Measurements from ENCODE around the gene VPS72.

The VPS72 gene

DNA sequence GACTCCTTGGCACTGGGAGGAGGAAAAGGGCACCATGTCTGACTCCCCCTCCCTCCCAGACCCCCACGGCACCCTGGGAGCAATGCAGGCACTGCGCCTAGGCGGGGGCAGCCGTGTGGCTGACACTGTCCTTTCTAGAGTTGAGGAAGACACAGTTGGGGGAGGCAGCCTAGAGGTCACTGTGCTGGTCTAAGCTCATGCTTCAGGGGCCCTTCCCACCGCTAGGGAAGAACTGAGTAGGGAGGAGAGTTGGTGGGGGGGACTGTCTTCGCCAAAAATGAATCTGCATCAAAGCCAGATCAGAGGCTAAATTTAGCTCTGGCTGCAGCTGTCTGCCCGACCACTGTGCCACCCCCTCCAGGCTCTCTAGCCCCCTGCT lies 47.0 kb downstream of the VPS72 start:
- CTCF ChIA-PET, result interaction anchor here (1.2 to 5.6 kb wide), 5 partner anchors 8 to 99 kb away, joined by 3 to 26 read pairs (median 6); partner anchors contain the start of gene TNFAIP8L2
- H3K9me3 ChIP-seq (ENCODE audit: control extremely low read depth in 1 of 5, control insufficient read depth in 4 of 5, insufficient read depth in 2 of 5, low read depth in 1 of 5, low read length in 4 of 5), result no peaks in the 10 kb centered on the region
- WGBS (ENCODE audit: insufficient coverage), result 97% methylated on average over 4 of the region's 7 CpGs

DNA sequence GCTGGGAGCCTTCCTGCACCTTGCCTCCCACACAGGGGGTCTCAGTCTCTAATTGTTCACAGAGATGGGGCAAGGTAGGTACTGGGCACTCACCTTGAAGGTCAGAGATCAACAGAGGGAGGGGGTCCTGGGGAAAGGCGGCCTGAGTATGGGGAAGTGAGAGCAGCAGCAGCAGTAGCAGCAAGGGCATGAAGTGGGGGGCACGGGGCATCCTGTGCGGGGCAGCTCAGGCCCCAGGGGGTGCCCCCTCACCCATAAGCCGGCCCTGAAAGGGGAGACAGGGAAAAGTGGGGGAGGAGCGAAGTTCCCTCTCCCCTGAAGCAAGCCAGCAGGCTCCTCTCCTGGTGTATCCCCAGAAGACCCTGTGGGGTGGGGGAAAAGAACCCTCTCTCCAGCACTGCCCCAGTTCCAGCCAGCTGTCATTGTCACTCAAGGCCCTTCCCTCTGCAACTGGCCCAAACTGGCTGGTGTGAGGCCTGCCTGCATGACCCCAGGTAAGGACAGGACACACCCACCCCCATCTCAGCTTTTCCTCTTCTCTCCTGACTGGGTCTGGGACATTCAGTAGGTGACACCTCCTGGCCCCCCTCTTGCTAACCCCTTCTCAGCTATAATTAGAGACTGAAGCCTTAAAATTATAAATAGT lies 47.5 kb downstream of the VPS72 start:
- no peak for DNase-seq
- ChIA-PET CTCF (interaction anchor here (1.0 to 5.6 kb wide), 4 partner anchors 13 to 43 kb away, joined by 3 to 26 read pairs (median 15); partner anchors contain the start of gene TNFAIP8L2), POLR2A (interaction anchor here (1.8 kb wide), 1 partner anchor 12 kb away, joined by 4 read pairs; no protein-coding TSS in a partner anchor)
- Histone ChIP-seq H3K27me3 (replicated peaks in 2 of 5; ENCODE audit: control insufficient read depth in 4 of 5, insufficient read depth in 5 of 5, low read length in 4 of 5) (peaks cover 0 to 13% (median 0%) of the 10 kb centered on the region in 5 experiments), H3K4me3 (ENCODE audit: control insufficient read depth in 1 of 7, extremely low read depth in 1 of 7, insufficient read depth in 4 of 7, low read depth in 2 of 7, low read length in 6 of 7) (no peak overlapping the region), H3K4me1 (ENCODE audit: control extremely low read depth in 1 of 4, control insufficient read depth in 4 of 4, insufficient read depth in 4 of 4, low read length in 3 of 4) (peaks cover 0 to 36% (median 24%) of the 10 kb centered on the region in 4 experiments), H3K27ac (ENCODE audit: insufficient read depth in 1 of 2, low read depth in 1 of 2, low read length in 2 of 2, poor library complexity in 1 of 2, severe bottlenecking in 2 of 2) (no peak overlapping the region), H3K36me3 (ENCODE audit: control insufficient read depth in 4 of 4, insufficient read depth in 4 of 4, low read length in 3 of 4) (peaks cover 0 to 12% (median 2%) of the 10 kb centered on the region in 4 experiments), H3K9me3 (ENCODE audit: control extremely low read depth in 1 of 5, control insufficient read depth in 4 of 5, insufficient read depth in 2 of 5, low read depth in 1 of 5, low read length in 4 of 5) (no peaks in the 10 kb centered on the region)
- WGBS (ENCODE audit: insufficient coverage), result 78% methylated on average over 4 of the region's 5 CpGs

More for the DNA sequence above, 47.0 kb downstream of the VPS72 start:
- POLR2A ChIA-PET, result interaction anchor here (1.8 kb wide), 1 partner anchor 12 kb away, joined by 4 read pairs; no protein-coding TSS in a partner anchor
- no peak for DNase-seq
- H3K4me1 ChIP-seq (ENCODE audit: control extremely low read depth in 1 of 4, control insufficient read depth in 4 of 4, insufficient read depth in 4 of 4, low read length in 3 of 4), result peaks cover 0 to 36% (median 25%) of the 10 kb centered on the region in 4 experiments
- H3K27ac ChIP-seq (ENCODE audit: insufficient read depth in 1 of 2, low read depth in 1 of 2, low read length in 2 of 2, poor library complexity in 1 of 2, severe bottlenecking in 2 of 2), result no peak overlapping the region
- peaks cover 0 to 13% (median 0%) of the 10 kb centered on the region in 5 experiments for H3K27me3 ChIP-seq (replicated peaks in 2 of 5; ENCODE audit: control insufficient read depth in 4 of 5, insufficient read depth in 5 of 5, low read length in 4 of 5)
- H3K36me3 ChIP-seq (ENCODE audit: control insufficient read depth in 4 of 4, insufficient read depth in 4 of 4, low read length in 3 of 4), result peaks cover 0 to 12% (median 0%) of the 10 kb centered on the region in 4 experiments
- H3K4me3 ChIP-seq (ENCODE audit: control insufficient read depth in 1 of 7, extremely low read depth in 1 of 7, insufficient read depth in 4 of 7, low read depth in 2 of 7, low read length in 6 of 7), result no peak overlapping the region

DNA sequence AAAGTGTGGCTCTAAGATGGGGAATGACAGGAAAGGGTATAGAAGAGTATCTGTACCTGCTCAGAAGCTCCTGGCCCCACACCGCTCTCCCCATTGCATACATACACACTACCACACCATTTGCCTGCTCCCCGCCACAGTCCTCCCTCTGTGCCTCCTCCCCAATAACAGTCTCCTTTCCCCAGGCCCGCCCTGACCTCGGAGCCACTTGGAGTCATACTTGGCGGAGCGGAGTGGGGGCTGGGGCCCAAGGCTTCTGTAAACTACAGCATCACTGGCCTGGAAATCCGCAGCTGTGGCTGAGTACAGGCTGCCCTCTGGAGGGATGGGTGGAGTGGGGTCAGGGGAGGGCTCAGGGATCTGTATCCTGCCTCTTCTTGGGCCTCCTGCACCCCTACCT lies 52.2 kb downstream of the VPS72 start:
- H3K9me3 ChIP-seq (ENCODE audit: control extremely low read depth in 1 of 5, control insufficient read depth in 4 of 5, insufficient read depth in 2 of 5, low read depth in 1 of 5, low read length in 4 of 5), result no peaks in the 10 kb centered on the region
- WGBS (ENCODE audit: insufficient coverage), result 100% methylated on average over 1 of the region's 7 CpGs
- ChIA-PET POLR2A (no interaction called here), CTCF (interaction anchor here (5.1 kb wide), 1 partner anchor 19 kb away, joined by 33 read pairs; the partner anchor contains the start of gene TNFAIP8L2)
- H3K36me3 ChIP-seq (ENCODE audit: control insufficient read depth in 4 of 4, insufficient read depth in 4 of 4, low read length in 3 of 4), result peaks cover 0 to 28% (median 7%) of the 10 kb centered on the region in 4 experiments
- H3K4me1 ChIP-seq (ENCODE audit: control extremely low read depth in 1 of 4, control insufficient read depth in 4 of 4, insufficient read depth in 4 of 4, low read length in 3 of 4), result no peaks in the 10 kb centered on the region
- no peak overlapping the region for H3K4me3 ChIP-seq (ENCODE audit: control insufficient read depth in 1 of 7, extremely low read depth in 1 of 7, insufficient read depth in 4 of 7, low read depth in 2 of 7, low read length in 6 of 7)
- H3K27ac ChIP-seq (ENCODE audit: insufficient read depth in 1 of 2, low read depth in 1 of 2, low read length in 2 of 2, poor library complexity in 1 of 2, severe bottlenecking in 2 of 2), result no peak overlapping the region
- peaks cover 0 to 2% (median 0%) of the 10 kb centered on the region in 5 experiments for H3K27me3 ChIP-seq (replicated peaks in 2 of 5; ENCODE audit: control insufficient read depth in 4 of 5, insufficient read depth in 5 of 5, low read length in 4 of 5)
- no peak for DNase-seq

DNA sequence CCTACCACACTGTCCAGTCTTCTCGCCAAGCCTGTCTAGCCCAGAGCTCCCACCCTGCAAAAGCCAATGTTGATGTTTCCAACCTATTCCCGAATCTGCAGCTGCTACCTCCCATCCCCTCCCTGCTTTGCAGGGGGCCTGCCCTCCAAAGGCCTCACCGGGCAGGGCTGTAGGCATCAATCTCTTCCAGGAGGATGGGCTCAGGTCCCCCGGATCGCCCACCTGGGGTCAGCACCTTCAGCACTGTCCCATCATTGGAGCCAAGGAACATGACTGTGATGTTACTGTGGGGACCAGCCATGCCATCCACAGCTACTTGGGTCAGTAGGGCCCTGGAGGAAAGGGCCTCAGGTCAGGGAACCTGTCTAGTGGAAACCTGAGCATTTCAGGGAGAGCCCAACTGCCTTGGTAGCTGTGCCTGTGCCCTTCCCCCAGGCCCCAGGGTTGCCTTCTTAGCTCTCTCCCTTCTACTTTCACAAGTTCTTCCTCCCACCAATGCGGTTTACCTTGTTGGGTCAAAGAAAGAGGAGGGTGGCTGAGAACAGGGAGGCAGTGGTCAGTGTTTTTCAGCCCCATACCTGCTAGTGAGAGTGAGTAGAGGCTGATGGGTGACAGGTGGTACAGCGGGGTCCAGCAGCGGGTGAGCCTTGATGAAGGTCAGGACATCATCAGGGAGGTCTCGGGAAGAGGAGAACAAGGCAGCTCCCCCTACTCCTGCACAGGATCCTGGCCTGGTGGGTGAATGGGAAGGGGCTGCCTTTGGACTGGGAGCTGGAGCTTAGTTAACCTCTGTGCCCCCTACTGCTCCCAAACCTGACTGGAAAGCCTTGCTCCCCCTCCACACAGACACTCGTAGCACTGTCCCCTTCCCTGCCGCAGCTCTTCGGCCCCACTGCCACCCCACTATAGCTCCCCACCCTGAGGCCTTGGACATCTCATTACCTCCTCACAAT lies 54.3 kb downstream of the VPS72 start:
- no peaks in the 10 kb centered on the region for H3K9me3 ChIP-seq (ENCODE audit: control extremely low read depth in 1 of 5, control insufficient read depth in 4 of 5, insufficient read depth in 2 of 5, low read depth in 1 of 5, low read length in 4 of 5)
- WGBS (ENCODE audit: insufficient coverage), result 99% methylated on average over 8 of the region's 12 CpGs
- no peak for DNase-seq
- H3K4me1 ChIP-seq (ENCODE audit: control extremely low read depth in 1 of 4, control insufficient read depth in 4 of 4, insufficient read depth in 4 of 4, low read length in 3 of 4), result peaks cover 0 to 7% (median 5%) of the 10 kb centered on the region in 4 experiments
- no peak overlapping the region for H3K27ac ChIP-seq (ENCODE audit: insufficient read depth in 1 of 2, low read depth in 1 of 2, low read length in 2 of 2, poor library complexity in 1 of 2, severe bottlenecking in 2 of 2)
- CTCF ChIA-PET, result interaction anchor here (0.7 to 5.1 kb wide), 7 partner anchors 8 to 114 kb away, joined by 3 to 33 read pairs (median 3); partner anchors contain the start of gene TNFAIP8L2
- POLR2A ChIA-PET, result interaction anchor here (1.6 kb wide), 1 partner anchor 21 kb away, joined by 3 read pairs; the partner anchor contains the start of gene TNFAIP8L2
- H3K36me3 ChIP-seq (ENCODE audit: control insufficient read depth in 4 of 4, insufficient read depth in 4 of 4, low read length in 3 of 4), result peaks cover 0 to 25% (median 7%) of the 10 kb centered on the region in 4 experiments
- H3K4me3 ChIP-seq (ENCODE audit: control insufficient read depth in 1 of 7, extremely low read depth in 1 of 7, insufficient read depth in 4 of 7, low read depth in 2 of 7, low read length in 6 of 7), result no peak overlapping the region
- peaks cover 0 to 6% (median 0%) of the 10 kb centered on the region in 5 experiments for H3K27me3 ChIP-seq (replicated peaks in 2 of 5; ENCODE audit: control insufficient read depth in 4 of 5, insufficient read depth in 5 of 5, low read length in 4 of 5)

DNA sequence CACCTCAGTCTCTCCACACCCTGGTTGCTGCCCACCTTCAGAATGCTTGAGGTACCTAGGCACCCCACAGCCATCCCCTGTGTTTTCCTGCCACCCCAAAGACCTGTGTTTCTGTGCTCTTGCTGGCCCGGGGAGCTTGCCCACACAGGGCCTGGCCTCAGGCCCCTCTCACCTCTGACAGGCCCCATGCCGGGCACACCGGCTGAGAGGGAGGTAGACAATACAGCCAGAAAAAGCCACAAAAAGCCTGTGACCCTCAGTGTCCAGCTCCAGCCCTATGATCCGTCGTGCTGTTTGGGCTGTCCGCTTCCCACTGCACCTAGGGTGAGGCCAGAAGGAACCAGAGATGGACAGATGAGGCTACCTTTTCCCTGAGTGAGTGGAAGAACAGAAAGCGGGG lies 55.0 kb downstream of the VPS72 start:
- H3K4me3 ChIP-seq (ENCODE audit: control insufficient read depth in 1 of 7, extremely low read depth in 1 of 7, insufficient read depth in 4 of 7, low read depth in 2 of 7, low read length in 6 of 7), result no peak overlapping the region
- ChIA-PET POLR2A (interaction anchor here (0.6 to 1.6 kb wide), 3 partner anchors 17 to 96 kb away, joined by 3 to 5 read pairs (median 5); partner anchors contain the start of gene TNFAIP8L2), CTCF (interaction anchor here (0.7 to 5.1 kb wide), 7 partner anchors 9 to 44 kb away, joined by 3 to 33 read pairs (median 3); partner anchors contain the start of gene TNFAIP8L2)
- WGBS (ENCODE audit: insufficient coverage), result over 99% methylated on average over 7 of the region's 7 CpGs
- H3K27ac ChIP-seq (ENCODE audit: insufficient read depth in 1 of 2, low read depth in 1 of 2, low read length in 2 of 2, poor library complexity in 1 of 2, severe bottlenecking in 2 of 2), result no peak overlapping the region
- H3K36me3 ChIP-seq (ENCODE audit: control insufficient read depth in 4 of 4, insufficient read depth in 4 of 4, low read length in 3 of 4), result peaks cover 0 to 24% (median 7%) of the 10 kb centered on the region in 4 experiments
- no peak for DNase-seq
- peaks cover 0 to 6% (median 0%) of the 10 kb centered on the region in 5 experiments for H3K27me3 ChIP-seq (replicated peaks in 2 of 5; ENCODE audit: control insufficient read depth in 4 of 5, insufficient read depth in 5 of 5, low read length in 4 of 5)
- no peaks in the 10 kb centered on the region for H3K9me3 ChIP-seq (ENCODE audit: control extremely low read depth in 1 of 5, control insufficient read depth in 4 of 5, insufficient read depth in 2 of 5, low read depth in 1 of 5, low read length in 4 of 5)
- peaks cover 0 to 9% (median 5%) of the 10 kb centered on the region in 4 experiments for H3K4me1 ChIP-seq (ENCODE audit: control extremely low read depth in 1 of 4, control insufficient read depth in 4 of 4, insufficient read depth in 4 of 4, low read length in 3 of 4)

DNA sequence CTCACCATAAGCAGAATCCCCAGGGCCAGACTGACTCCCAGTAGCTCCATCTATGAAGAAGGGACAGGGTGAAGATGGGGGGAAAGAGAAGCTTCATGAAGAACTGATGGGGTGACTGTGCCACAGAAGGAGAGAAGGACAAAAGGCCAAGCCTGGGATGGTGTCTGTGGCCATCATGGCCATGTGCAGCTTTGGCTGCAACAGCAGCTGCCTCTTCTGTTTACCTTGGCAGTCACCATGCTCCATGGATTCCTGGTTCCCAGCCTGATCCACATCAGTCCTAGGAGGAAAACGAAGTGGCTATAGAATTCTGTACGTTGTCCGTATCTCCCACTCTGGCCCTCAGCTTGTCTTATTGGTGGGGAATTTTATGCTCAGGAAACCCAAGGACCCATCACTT lies 55.6 kb downstream of the VPS72 start:
- H3K4me3 ChIP-seq (ENCODE audit: control insufficient read depth in 1 of 7, extremely low read depth in 1 of 7, insufficient read depth in 4 of 7, low read depth in 2 of 7, low read length in 6 of 7), result no peak overlapping the region
- POLR2A ChIA-PET, result interaction anchor here (0.6 to 0.8 kb wide), 2 partner anchors 16 to 95 kb away, joined by 5 read pairs; no protein-coding TSS in a partner anchor

More for the DNA sequence above, 55.6 kb downstream of the VPS72 start:
- WGBS (ENCODE audit: insufficient coverage), result no CpG with 5 or more reads among the region's 3 CpGs
- Histone ChIP-seq H3K27me3 (replicated peaks in 2 of 5; ENCODE audit: control insufficient read depth in 4 of 5, insufficient read depth in 5 of 5, low read length in 4 of 5) (peaks cover 0 to 6% (median 0%) of the 10 kb centered on the region in 5 experiments), H3K27ac (ENCODE audit: insufficient read depth in 1 of 2, low read depth in 1 of 2, low read length in 2 of 2, poor library complexity in 1 of 2, severe bottlenecking in 2 of 2) (no peak overlapping the region), H3K36me3 (ENCODE audit: control insufficient read depth in 4 of 4, insufficient read depth in 4 of 4, low read length in 3 of 4) (peaks cover 0 to 18% (median 7%) of the 10 kb centered on the region in 4 experiments), H3K9me3 (ENCODE audit: control extremely low read depth in 1 of 5, control insufficient read depth in 4 of 5, insufficient read depth in 2 of 5, low read depth in 1 of 5, low read length in 4 of 5) (no peaks in the 10 kb centered on the region), H3K4me1 (ENCODE audit: control extremely low read depth in 1 of 4, control insufficient read depth in 4 of 4, insufficient read depth in 4 of 4, low read length in 3 of 4) (peaks cover 0 to 9% (median 5%) of the 10 kb centered on the region in 4 experiments)
- no peak for DNase-seq
- CTCF ChIA-PET, result interaction anchor here (1.1 to 5.1 kb wide), 4 partner anchors 9 to 38 kb away, joined by 3 to 33 read pairs (median 4); partner anchors contain the start of gene TNFAIP8L2
